Medulla oblongata (tissue), 1 donor: Measurements from ENCODE around the gene SUPT6H.

Experiments used
- DNase-seq: peaks from one replicate; pipeline ENCODE4 v3.0.0-alpha.2; 2015; ENCODE audit errors: extremely low spot score

SUPT6H gene

GRCh38 chr17:28702026-28702751, 40.2 kb downstream of the SUPT6H start:
- DNase-seq: peak; percentile 89

GRCh38 chr17:28702752-28703150, 40.7 kb downstream of the SUPT6H start:
- DNase-seq: no peak

GRCh38 chr17:28703552-28704218, 41.7 kb downstream of the SUPT6H start:
- no peak for DNase-seq

- DNase-seq: no peak
These were observed 42.3 kb downstream of the SUPT6H start for GRCh38 chr17:28704219-28704858.

- no peak for DNase-seq
These were observed 43.2 kb downstream of the SUPT6H start for GRCh38 chr17:28705074-28705659.

GRCh38 chr17:28705728-28706334, 43.8 kb downstream of the SUPT6H start:
- DNase-seq: no peak

GRCh38 chr17:28706471-28707338, 44.7 kb downstream of the SUPT6H start:
- DNase-seq: no peak

- no peak for DNase-seq
These were observed 45.3 kb downstream of the SUPT6H start for GRCh38 chr17:28707339-28707720.

GRCh38 chr17:28710861-28711722, 49.1 kb downstream of the SUPT6H start:
- DNase-seq: peak; percentile 88

GRCh38 chr17:28711723-28712031, 49.7 kb downstream of the SUPT6H start, which contains the start of gene PROCA1:
Gene PROCA1, minus strand, starts transcription at chr17:28711888. Its CDS starts 228 bp downstream, at chr17:28711660.
- no peak for DNase-seq

GRCh38 chr17:28712032-28712704, 50.2 kb downstream of the SUPT6H start:
- peak; percentile 27 for DNase-seq

GRCh38 chr17:28712705-28713415, 50.9 kb downstream of the SUPT6H start:
- no peak for DNase-seq

- no peak for DNase-seq
These were observed 52.3 kb downstream of the SUPT6H start for GRCh38 chr17:28714281-28714680.

- DNase-seq: no peak
These were observed 53.2 kb downstream of the SUPT6H start for GRCh38 chr17:28715217-28715616.

- no peak for DNase-seq
These were observed 55.0 kb downstream of the SUPT6H start for GRCh38 chr17:28716740-28717577.

- peak; percentile 52 for DNase-seq
These were observed 55.8 kb downstream of the SUPT6H start, which contains the start of gene RAB34 for GRCh38 chr17:28717578-28718332. Gene RAB34, minus strand, starts transcription at chr17:28717868. Its CDS starts 602 bp downstream, at chr17:28717266.

- no peak for DNase-seq
These were observed 56.5 kb downstream of the SUPT6H start for GRCh38 chr17:28718333-28719020.
